ENCODE measurements around the gene CD300H. TPM values are rescaled to one million over a fixed set of nuclear protein-coding genes. Genes with fewer than 3 reads are reported as not detected.

The CD300H gene
- not detected for polyA plus RNA-seq (2013, experiment 1 of 2)
- polyA plus RNA-seq (2013, experiment 2 of 2) = not detected

GRCh38 chr17:74567397-74567796 is at the start of gene CD300H:
Gene CD300H (minus strand): TSS chr17:74567509.
- no peaks in the 10 kb centered on the region for H3K36me3 ChIP-seq (ENCODE audit: control insufficient read depth, insufficient read depth, low read length)
- H3K4me1 ChIP-seq (ENCODE audit: control insufficient read depth, insufficient read depth, low read length, poor library complexity, severe bottlenecking) = peaks cover 5% of the 10 kb centered on the region
- H3K9me3 ChIP-seq (ENCODE audit: control insufficient read depth, low read length) = no peaks in the 10 kb centered on the region
- H3K4me3 ChIP-seq (ENCODE audit: extremely low read depth, insufficient read depth, low read length, poor library complexity, severe bottlenecking) = no peak within 1 kb of the TSS
- H3K27ac ChIP-seq (ENCODE audit: low read depth, low read length, severe bottlenecking) = no peak within 1 kb of the TSS
- 100% methylated on average over 1 of the region's 2 CpGs; no CpG with 5 or more reads in 1 of the 2 experiments for WGBS, 2 experiments (ENCODE audit: insufficient coverage in 2 of 2)

- no peaks in the 10 kb centered on the region for H3K4me1 ChIP-seq (ENCODE audit: control insufficient read depth, insufficient read depth, low read length, poor library complexity, severe bottlenecking)
- 77 to 100% methylated on average over 2 to 6 of the region's 7 CpGs for WGBS, 2 experiments (ENCODE audit: insufficient coverage in 2 of 2)
- no peak overlapping the region for H3K4me3 ChIP-seq (ENCODE audit: extremely low read depth, insufficient read depth, low read length, poor library complexity, severe bottlenecking)
Measured at GRCh38 chr17:74616696-74617095, 49.4 kb upstream of the CD300H start.

GRCh38 chr17:74612046-74612445 is 44.7 kb upstream of the CD300H start:
- no peak overlapping the region for H3K4me3 ChIP-seq (ENCODE audit: extremely low read depth, insufficient read depth, low read length, poor library complexity, severe bottlenecking)
- no peak overlapping the region for H3K27ac ChIP-seq (ENCODE audit: low read depth, low read length, severe bottlenecking)
- H3K36me3 ChIP-seq (ENCODE audit: control insufficient read depth, insufficient read depth, low read length) = no peaks in the 10 kb centered on the region
- no peaks in the 10 kb centered on the region for H3K9me3 ChIP-seq (ENCODE audit: control insufficient read depth, low read length)
- no peaks in the 10 kb centered on the region for H3K4me1 ChIP-seq (ENCODE audit: control insufficient read depth, insufficient read depth, low read length, poor library complexity, severe bottlenecking)
- WGBS, 2 experiments (ENCODE audit: insufficient coverage in 2 of 2) = 80 to 89% methylated on average over 4 to 6 of the region's 6 CpGs

More at GRCh38 chr17:74616696-74617095, 49.4 kb upstream of the CD300H start:
- Histone ChIP-seq H3K36me3 (ENCODE audit: control insufficient read depth, insufficient read depth, low read length) (no peaks in the 10 kb centered on the region), H3K27ac (ENCODE audit: low read depth, low read length, severe bottlenecking) (no peak overlapping the region), H3K9me3 (ENCODE audit: control insufficient read depth, low read length) (no peaks in the 10 kb centered on the region)

GRCh38 chr17:74610108-74610507 is 42.8 kb upstream of the CD300H start:
- no peak overlapping the region for H3K4me3 ChIP-seq (ENCODE audit: extremely low read depth, insufficient read depth, low read length, poor library complexity, severe bottlenecking)
- 34 to 75% methylated on average over 1 to 2 of the region's 2 CpGs for WGBS, 2 experiments (ENCODE audit: insufficient coverage in 2 of 2)
- no peaks in the 10 kb centered on the region for H3K36me3 ChIP-seq (ENCODE audit: control insufficient read depth, insufficient read depth, low read length)
- H3K4me1 ChIP-seq (ENCODE audit: control insufficient read depth, insufficient read depth, low read length, poor library complexity, severe bottlenecking) = peaks cover 3% of the 10 kb centered on the region
- no peak overlapping the region for H3K27ac ChIP-seq (ENCODE audit: low read depth, low read length, severe bottlenecking)
- H3K9me3 ChIP-seq (ENCODE audit: control insufficient read depth, low read length) = no peaks in the 10 kb centered on the region

- no peaks in the 10 kb centered on the region for H3K36me3 ChIP-seq (ENCODE audit: control insufficient read depth, insufficient read depth, low read length)
- H3K4me1 ChIP-seq (ENCODE audit: control insufficient read depth, insufficient read depth, low read length, poor library complexity, severe bottlenecking) = peaks cover 6% of the 10 kb centered on the region
- H3K27ac ChIP-seq (ENCODE audit: low read depth, low read length, severe bottlenecking) = no peak overlapping the region
- no peaks in the 10 kb centered on the region for H3K9me3 ChIP-seq (ENCODE audit: control insufficient read depth, low read length)
- no peak overlapping the region for H3K4me3 ChIP-seq (ENCODE audit: extremely low read depth, insufficient read depth, low read length, poor library complexity, severe bottlenecking)
- WGBS, 2 experiments (ENCODE audit: insufficient coverage in 2 of 2) = 94 to 96% methylated on average over 2 to 3 of the region's 3 CpGs
Measured at GRCh38 chr17:74608511-74608910, 41.2 kb upstream of the CD300H start.

- Histone ChIP-seq H3K36me3 (ENCODE audit: control insufficient read depth, insufficient read depth, low read length) (no peaks in the 10 kb centered on the region), H3K4me1 (ENCODE audit: control insufficient read depth, insufficient read depth, low read length, poor library complexity, severe bottlenecking) (peaks cover 6% of the 10 kb centered on the region), H3K4me3 (ENCODE audit: extremely low read depth, insufficient read depth, low read length, poor library complexity, severe bottlenecking) (no peak overlapping the region), H3K9me3 (ENCODE audit: control insufficient read depth, low read length) (no peaks in the 10 kb centered on the region), H3K27ac (ENCODE audit: low read depth, low read length, severe bottlenecking) (no peak overlapping the region)
- 80% methylated on average over 1 of the region's 1 CpG; no CpG with 5 or more reads in 1 of the 2 experiments for WGBS, 2 experiments (ENCODE audit: insufficient coverage in 2 of 2)
Measured at GRCh38 chr17:74607221-74607620, 39.9 kb upstream of the CD300H start.

- Histone ChIP-seq H3K4me3 (ENCODE audit: extremely low read depth, insufficient read depth, low read length, poor library complexity, severe bottlenecking) (no peak overlapping the region), H3K4me1 (ENCODE audit: control insufficient read depth, insufficient read depth, low read length, poor library complexity, severe bottlenecking) (peaks cover 6% of the 10 kb centered on the region), H3K27ac (ENCODE audit: low read depth, low read length, severe bottlenecking) (no peak overlapping the region), H3K9me3 (ENCODE audit: control insufficient read depth, low read length) (no peaks in the 10 kb centered on the region), H3K36me3 (ENCODE audit: control insufficient read depth, insufficient read depth, low read length) (no peaks in the 10 kb centered on the region)
- WGBS, 2 experiments (ENCODE audit: insufficient coverage in 2 of 2) = 88 to 90% methylated on average over 5 to 8 of the region's 8 CpGs
Measured at GRCh38 chr17:74606050-74606449, 38.7 kb upstream of the CD300H start.

- H3K36me3 ChIP-seq (ENCODE audit: control insufficient read depth, insufficient read depth, low read length) = no peaks in the 10 kb centered on the region
- WGBS, 2 experiments (ENCODE audit: insufficient coverage in 2 of 2) = 75 to 83% methylated on average over 7 to 9 of the region's 10 CpGs
- H3K27ac ChIP-seq (ENCODE audit: low read depth, low read length, severe bottlenecking) = no peak overlapping the region
- H3K4me3 ChIP-seq (ENCODE audit: extremely low read depth, insufficient read depth, low read length, poor library complexity, severe bottlenecking) = no peak overlapping the region
- H3K4me1 ChIP-seq (ENCODE audit: control insufficient read depth, insufficient read depth, low read length, poor library complexity, severe bottlenecking) = peaks cover 11% of the 10 kb centered on the region
- H3K9me3 ChIP-seq (ENCODE audit: control insufficient read depth, low read length) = no peaks in the 10 kb centered on the region
Measured at GRCh38 chr17:74605361-74605760, 38.1 kb upstream of the CD300H start.

- no peak overlapping the region for H3K4me3 ChIP-seq (ENCODE audit: extremely low read depth, insufficient read depth, low read length, poor library complexity, severe bottlenecking)
- no peaks in the 10 kb centered on the region for H3K9me3 ChIP-seq (ENCODE audit: control insufficient read depth, low read length)
- H3K4me1 ChIP-seq (ENCODE audit: control insufficient read depth, insufficient read depth, low read length, poor library complexity, severe bottlenecking) = peaks cover 15% of the 10 kb centered on the region
- WGBS, 2 experiments (ENCODE audit: insufficient coverage in 2 of 2) = 83 to 88% methylated on average over 7 to 8 of the region's 10 CpGs
- H3K36me3 ChIP-seq (ENCODE audit: control insufficient read depth, insufficient read depth, low read length) = no peaks in the 10 kb centered on the region
- no peak overlapping the region for H3K27ac ChIP-seq (ENCODE audit: low read depth, low read length, severe bottlenecking)
Measured at GRCh38 chr17:74604761-74605160, 37.5 kb upstream of the CD300H start.

GRCh38 chr17:74604200-74604599 is 36.9 kb upstream of the CD300H start:
- WGBS, 2 experiments (ENCODE audit: insufficient coverage in 2 of 2) = 87 to 88% methylated on average over 3 to 6 of the region's 6 CpGs
- no peaks in the 10 kb centered on the region for H3K36me3 ChIP-seq (ENCODE audit: control insufficient read depth, insufficient read depth, low read length)
- H3K9me3 ChIP-seq (ENCODE audit: control insufficient read depth, low read length) = no peaks in the 10 kb centered on the region
- H3K4me1 ChIP-seq (ENCODE audit: control insufficient read depth, insufficient read depth, low read length, poor library complexity, severe bottlenecking) = peaks cover 20% of the 10 kb centered on the region
- H3K27ac ChIP-seq (ENCODE audit: low read depth, low read length, severe bottlenecking) = no peak overlapping the region
- H3K4me3 ChIP-seq (ENCODE audit: extremely low read depth, insufficient read depth, low read length, poor library complexity, severe bottlenecking) = no peak overlapping the region

- H3K4me1 ChIP-seq (ENCODE audit: control insufficient read depth, insufficient read depth, low read length, poor library complexity, severe bottlenecking) = peaks cover 25% of the 10 kb centered on the region
- WGBS, 2 experiments (ENCODE audit: insufficient coverage in 2 of 2) = 83 to 89% methylated on average over 3 to 5 of the region's 5 CpGs
Measured at GRCh38 chr17:74603746-74604145, 36.4 kb upstream of the CD300H start.

More at GRCh38 chr17:74603746-74604145, 36.4 kb upstream of the CD300H start:
- Histone ChIP-seq H3K4me3 (ENCODE audit: extremely low read depth, insufficient read depth, low read length, poor library complexity, severe bottlenecking) (no peak overlapping the region), H3K36me3 (ENCODE audit: control insufficient read depth, insufficient read depth, low read length) (no peaks in the 10 kb centered on the region), H3K27ac (ENCODE audit: low read depth, low read length, severe bottlenecking) (no peak overlapping the region), H3K9me3 (ENCODE audit: control insufficient read depth, low read length) (no peaks in the 10 kb centered on the region)
